ENCODE data around the gene OR10C1.
"Not testable (repeated sequence)": the region's sequence is repeated elsewhere in the genome, so short reads cannot be mapped to it uniquely, and the experiment has no call there.

DNA sequence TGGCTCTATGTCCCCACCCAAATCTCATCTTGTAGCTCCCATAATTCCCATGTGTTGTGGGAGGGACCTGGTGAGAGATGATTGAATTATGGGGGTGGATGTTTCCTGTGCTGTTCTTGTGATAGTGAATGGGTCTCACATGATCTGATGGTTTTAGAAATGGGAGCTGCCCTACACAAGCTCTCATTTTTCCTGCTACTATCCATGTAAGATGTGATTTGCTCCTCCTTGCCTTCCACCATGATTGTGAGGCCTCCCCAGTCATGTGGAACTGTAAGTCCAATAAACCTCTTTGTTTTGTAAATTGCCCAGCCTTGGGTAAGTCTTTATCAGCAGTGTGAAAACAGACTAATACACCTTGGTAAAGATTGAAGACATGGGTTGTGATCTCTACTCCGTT is 4.9 kb downstream of the OR10C1 start:
- not testable (repeated sequence) for TF ChIP-seq CTCF (IDR thresholded peaks at IDR 0.05; ENCODE audit: low read depth, low read length); EZH2phosphoT487 (IDR thresholded peaks at IDR 0.05; ENCODE audit: low read depth)
